Hindlimb muscle (tissue), 1 donor: Measurements from ENCODE around the gene SLC43A3. TPM values are rescaled to one million over a fixed set of nuclear protein-coding genes. Genes with fewer than 3 reads are reported as not detected.

Experiments
- DNase-seq: peaks from one replicate; pipeline ENCODE4 v3.0.0-alpha.2; 2013
- polyA plus RNA-seq: library from polyadenylated mRNA; unstranded; fragments of 120-200 nt; gene quantifications from one replicate; pipeline ENCODE4 v1.2.1, GENCODE V29; 2013; ENCODE audit not compliant: insufficient read length

SLC43A3 gene
- polyA plus RNA-seq, 1 donor, result 24.7 TPM

GRCh38 chr11:57426439-57426928, 437 bp downstream of the SLC43A3 start:
- DNase-seq, result peak; percentile 45

- peak; percentile 80 for DNase-seq
Measured at GRCh38 chr11:57425565-57426438, 1.1 kb downstream of the SLC43A3 start.

- peak; percentile 53 for DNase-seq
Measured at GRCh38 chr11:57424792-57425564, 1.9 kb downstream of the SLC43A3 start.

GRCh38 chr11:57424137-57424791, 2.7 kb downstream of the SLC43A3 start:
- DNase-seq, result no peak

GRCh38 chr11:57422669-57423068, 4.3 kb downstream of the SLC43A3 start:
- no peak for DNase-seq

GRCh38 chr11:57421805-57422204, 5.1 kb downstream of the SLC43A3 start:
- no peak for DNase-seq

GRCh38 chr11:57421066-57421465, 5.9 kb downstream of the SLC43A3 start:
- no peak for DNase-seq

GRCh38 chr11:57419146-57419545, 7.8 kb downstream of the SLC43A3 start:
- DNase-seq, result no peak

- no peak for DNase-seq
Measured at GRCh38 chr11:57418131-57418530, 8.8 kb downstream of the SLC43A3 start.

- DNase-seq, result no peak
Measured at GRCh38 chr11:57417056-57417455, 9.9 kb downstream of the SLC43A3 start.

GRCh38 chr11:57416436-57416835, 10.5 kb downstream of the SLC43A3 start:
- DNase-seq, result no peak

GRCh38 chr11:57414612-57415212, 12.2 kb downstream of the SLC43A3 start:
- no peak for DNase-seq

- no peak for DNase-seq
Measured at GRCh38 chr11:57413681-57414080, 13.2 kb downstream of the SLC43A3 start.

- no peak for DNase-seq
Measured at GRCh38 chr11:57410287-57410686, 16.6 kb downstream of the SLC43A3 start.

GRCh38 chr11:57409321-57410100, 17.4 kb downstream of the SLC43A3 start:
- DNase-seq, result no peak

- no peak for DNase-seq
Measured at GRCh38 chr11:57408771-57409170, 18.1 kb downstream of the SLC43A3 start.

- DNase-seq, result no peak
Measured at GRCh38 chr11:57407941-57408475, 18.9 kb downstream of the SLC43A3 start.

- DNase-seq, result no peak
Measured at GRCh38 chr11:57407010-57407920, 19.7 kb downstream of the SLC43A3 start.

GRCh38 chr11:57406337-57406904, 20.5 kb downstream of the SLC43A3 start:
- DNase-seq, result no peak
